Measurements from ENCODE around the gene CFAP53.

CFAP53 gene

DNA sequence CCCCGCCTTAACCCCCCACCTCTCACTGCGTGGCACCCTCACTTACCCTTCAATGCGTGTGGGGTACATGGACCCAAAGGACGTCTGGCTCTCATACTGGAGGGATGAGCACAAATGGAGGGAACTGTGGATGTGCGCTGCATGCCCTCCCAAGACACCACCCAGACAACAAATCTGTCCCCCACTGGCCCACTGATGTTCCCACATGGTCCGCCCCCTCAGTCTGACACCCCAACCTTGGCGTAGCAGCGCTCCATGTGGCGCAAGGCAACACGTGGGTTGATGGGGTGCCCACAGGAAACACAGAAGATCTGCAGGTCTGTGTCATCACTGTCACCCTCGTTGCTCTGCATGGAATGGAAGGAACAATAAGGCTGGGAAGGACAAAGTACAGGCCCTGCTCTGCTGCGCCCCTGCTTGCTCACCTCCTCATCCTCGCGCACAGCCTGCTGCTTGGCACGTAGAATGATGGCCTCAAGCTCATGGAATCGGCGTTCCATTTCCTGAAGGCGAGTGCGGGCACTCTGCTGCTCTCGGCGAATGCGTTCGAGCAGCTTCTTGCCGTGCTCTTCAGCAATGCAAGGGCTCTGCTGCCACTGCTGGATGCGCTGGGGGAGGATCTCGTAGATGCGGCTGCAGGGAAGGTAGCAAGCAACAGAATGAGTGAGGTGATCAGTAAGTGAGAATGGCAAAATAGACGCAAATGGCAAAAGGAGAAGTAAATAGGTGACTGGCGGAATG is 17.3 kb upstream of the CFAP53 start:
- TF ChIP-seq, protein P1, sequence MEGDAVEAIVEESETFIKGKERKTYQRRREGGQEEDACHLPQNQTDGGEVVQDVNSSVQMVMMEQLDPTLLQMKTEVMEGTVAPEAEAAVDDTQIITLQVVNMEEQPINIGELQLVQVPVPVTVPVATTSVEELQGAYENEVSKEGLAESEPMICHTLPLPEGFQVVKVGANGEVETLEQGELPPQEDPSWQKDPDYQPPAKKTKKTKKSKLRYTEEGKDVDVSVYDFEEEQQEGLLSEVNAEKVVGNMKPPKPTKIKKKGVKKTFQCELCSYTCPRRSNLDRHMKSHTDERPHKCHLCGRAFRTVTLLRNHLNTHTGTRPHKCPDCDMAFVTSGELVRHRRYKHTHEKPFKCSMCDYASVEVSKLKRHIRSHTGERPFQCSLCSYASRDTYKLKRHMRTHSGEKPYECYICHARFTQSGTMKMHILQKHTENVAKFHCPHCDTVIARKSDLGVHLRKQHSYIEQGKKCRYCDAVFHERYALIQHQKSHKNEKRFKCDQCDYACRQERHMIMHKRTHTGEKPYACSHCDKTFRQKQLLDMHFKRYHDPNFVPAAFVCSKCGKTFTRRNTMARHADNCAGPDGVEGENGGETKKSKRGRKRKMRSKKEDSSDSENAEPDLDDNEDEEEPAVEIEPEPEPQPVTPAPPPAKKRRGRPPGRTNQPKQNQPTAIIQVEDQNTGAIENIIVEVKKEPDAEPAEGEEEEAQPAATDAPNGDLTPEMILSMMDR (IDR thresholded peaks at IDR 0.05; ENCODE audit: low read depth, low read length, missing control alignments), result no peak
- in situ Hi-C loops (cut with HindIII; ENCODE audit: low sequenced_read_pairs), result no loop called here
- no peak for DNase-seq (ENCODE audit: low read depth)
- H3K4me3 ChIP-seq (ENCODE audit: low read depth, low read length), result no peak overlapping the region

DNA sequence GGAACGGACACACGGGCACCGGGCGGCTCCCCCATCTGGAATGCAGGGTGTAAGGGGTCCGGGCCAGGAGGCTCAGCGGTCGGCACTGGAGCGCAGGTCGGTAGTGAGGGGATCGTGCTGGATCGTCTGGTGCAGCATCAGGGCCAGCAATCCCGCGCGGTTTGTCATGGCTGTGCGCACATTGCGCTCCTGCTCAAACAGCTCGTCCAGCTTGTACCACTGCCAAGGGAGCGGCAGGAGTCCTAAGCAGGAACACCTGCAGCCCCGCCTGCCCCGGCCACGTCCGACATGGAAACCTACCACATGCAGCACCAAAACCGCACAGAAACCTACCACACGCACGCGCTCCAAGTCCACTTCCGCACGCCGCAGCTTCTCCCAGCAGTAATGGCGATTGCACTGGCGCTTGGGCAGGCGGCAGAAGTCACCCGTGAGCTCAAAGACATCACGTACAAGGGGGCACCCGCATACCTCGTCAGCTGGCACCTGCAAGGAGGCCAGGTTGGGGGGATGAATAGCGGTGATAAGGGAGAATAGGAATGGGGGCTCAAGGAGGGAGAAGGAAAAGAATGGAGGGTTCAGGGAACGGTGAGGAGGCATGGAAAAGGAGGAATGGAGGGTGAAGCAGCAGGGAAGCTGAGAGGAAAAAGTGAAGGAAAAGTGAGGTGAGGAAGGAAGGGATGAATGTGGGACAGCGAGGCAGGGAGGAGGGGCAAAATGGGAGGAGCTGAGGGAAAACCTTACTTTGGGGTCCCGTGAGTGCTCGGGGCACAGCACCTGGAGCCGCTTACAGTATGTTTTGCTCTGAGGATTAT is 16.4 kb upstream of the CFAP53 start:
- TF ChIP-seq, protein P1 (IDR thresholded peaks at IDR 0.05; ENCODE audit: low read depth, low read length, missing control alignments), result no peak
- H3K4me3 ChIP-seq (ENCODE audit: low read depth, low read length), result no peak overlapping the region
- in situ Hi-C loops (cut with HindIII; ENCODE audit: low sequenced_read_pairs), result no loop called here
- no peak for DNase-seq (ENCODE audit: low read depth)

DNA sequence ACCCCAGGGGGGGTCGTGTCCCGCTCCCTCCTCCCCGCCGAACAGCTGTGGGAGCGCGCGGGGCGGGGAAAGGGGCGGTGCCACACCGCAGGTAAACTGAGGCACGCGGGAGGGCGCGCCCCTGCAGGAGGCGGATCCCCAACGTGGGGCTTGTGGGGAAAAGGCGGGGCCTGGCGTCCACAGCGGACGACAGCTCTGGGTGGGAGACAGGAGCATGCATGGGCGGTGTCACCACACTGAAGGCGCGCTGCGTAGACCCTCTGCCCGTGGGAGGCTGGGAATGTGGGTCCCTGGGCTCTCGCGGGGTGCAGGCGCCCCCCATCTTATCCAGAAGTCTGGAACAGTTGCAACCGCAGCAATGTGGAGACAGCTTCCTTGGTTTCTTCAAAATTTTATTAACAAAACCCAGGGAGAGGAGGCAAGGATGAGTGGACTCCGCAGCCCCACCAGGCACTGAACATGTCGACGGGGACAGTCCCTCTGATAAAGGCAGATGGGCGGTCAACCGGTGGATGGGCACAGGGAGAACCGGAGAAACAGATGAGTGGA is 15.8 kb upstream of the CFAP53 start:
- TF ChIP-seq, protein P1 (IDR thresholded peaks at IDR 0.05; ENCODE audit: low read depth, low read length, missing control alignments), result no peak
- in situ Hi-C loops (cut with HindIII; ENCODE audit: low sequenced_read_pairs), result no loop called here
- peak overlapping the region; percentile 81 for H3K4me3 ChIP-seq (ENCODE audit: low read depth, low read length)
- DNase-seq (ENCODE audit: low read depth), result no peak

DNA sequence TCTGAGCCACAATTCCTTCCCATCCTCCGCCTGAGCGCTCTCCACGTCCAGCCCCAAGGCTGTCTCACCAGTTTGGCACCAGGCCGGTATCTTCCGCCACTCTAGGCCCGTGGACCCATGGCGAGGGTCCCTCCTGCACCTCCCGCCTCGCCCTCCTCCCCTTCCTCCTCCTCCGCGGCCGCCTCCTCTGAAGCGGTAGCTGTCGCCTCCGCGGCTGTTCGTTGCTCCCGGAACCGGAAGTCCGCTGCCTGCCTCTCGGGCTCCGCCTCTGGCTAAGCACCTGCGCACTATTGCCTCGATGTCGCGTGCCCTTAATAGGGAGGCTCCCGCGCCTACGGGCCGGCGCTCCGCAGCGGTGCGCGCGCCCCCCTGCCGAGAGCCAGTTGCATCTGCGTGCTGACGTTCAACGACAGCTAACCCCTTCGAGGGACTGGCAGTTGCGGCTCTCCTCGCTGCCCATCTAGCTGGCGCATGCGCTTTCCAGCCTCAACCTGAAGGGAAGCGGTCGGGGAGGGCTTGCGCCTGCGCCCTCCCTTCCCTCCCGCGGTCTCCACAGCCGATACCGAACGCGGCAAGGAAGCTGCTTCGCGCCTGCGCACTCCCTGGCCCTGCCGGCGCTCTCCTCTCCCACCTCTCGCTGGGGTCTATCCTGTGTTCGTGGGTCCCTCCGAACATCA is 15.1 kb upstream of the CFAP53 start, which contains the start of gene MBD1:
Gene MBD1 (minus strand): TSS at position 229 of the 677 bp plus-strand sequence. CDS start 1,531 bp downstream, outside the sequence.
- H3K4me3 ChIP-seq (ENCODE audit: low read depth, low read length), result peak within 1 kb of the TSS; percentile 81
- TF ChIP-seq, protein P1 (IDR thresholded peaks at IDR 0.05; ENCODE audit: low read depth, low read length, missing control alignments), result peak; percentile 9
- in situ Hi-C loops (cut with HindIII; ENCODE audit: low sequenced_read_pairs), result no loop called here
- peak; percentile 97 for DNase-seq (ENCODE audit: low read depth)

DNA sequence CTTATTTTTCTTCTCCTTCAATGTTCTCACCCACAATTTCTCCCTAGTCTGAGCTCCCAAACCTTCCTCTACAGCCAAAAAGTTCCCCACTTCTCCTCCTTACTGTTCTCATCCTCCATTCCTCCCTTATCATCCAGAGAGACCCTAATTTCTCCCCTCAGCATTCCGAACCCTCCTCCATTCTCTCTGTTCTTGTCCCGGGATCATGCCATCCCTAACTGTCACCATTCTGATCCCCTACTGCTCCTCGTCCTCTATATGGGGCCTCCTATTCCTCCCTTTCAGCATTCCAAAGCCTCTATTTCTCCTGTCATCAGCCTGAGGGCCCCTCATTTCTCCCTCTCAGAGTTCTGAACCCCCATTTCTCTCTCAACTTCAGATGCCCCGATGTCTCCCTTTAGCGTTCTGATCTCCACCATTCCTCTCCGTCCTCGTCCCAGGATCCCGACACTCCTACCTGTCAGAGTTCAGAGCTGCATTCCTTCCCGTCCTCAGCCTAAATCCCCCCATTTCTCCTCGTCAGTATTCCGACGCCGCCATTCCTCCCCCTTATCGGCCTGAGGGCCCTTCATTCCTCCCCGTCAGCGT is 14.5 kb upstream of the CFAP53 start:
- in situ Hi-C loops (cut with HindIII; ENCODE audit: low sequenced_read_pairs), result no loop called here
- peak overlapping the region; percentile 81 for H3K4me3 ChIP-seq (ENCODE audit: low read depth, low read length)
- TF ChIP-seq, protein P1 (IDR thresholded peaks at IDR 0.05; ENCODE audit: low read depth, low read length, missing control alignments), result no peak
- no peak for DNase-seq (ENCODE audit: low read depth)

DNA sequence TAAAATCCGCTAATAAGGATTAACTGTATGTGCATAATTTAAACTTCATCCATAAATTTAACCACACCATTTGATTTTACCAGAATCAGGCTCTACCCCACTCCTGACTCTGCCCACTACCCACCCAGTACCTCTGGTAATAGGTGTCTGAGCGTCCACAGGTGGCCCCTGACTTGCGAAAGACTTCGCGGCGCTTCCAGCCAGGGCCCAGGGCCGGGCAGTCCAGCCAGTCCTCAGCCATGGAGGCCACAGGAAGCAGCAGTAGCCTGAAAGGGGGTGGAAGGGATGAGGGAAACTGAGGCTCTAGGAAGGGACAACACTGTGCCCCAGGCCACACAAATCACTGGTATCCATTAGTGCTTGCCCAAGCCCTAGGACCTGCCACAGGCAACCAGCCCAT is 13.5 kb upstream of the CFAP53 start:
- TF ChIP-seq, protein P1 (IDR thresholded peaks at IDR 0.05; ENCODE audit: low read depth, low read length, missing control alignments), result no peak

More for the DNA sequence above, 13.5 kb upstream of the CFAP53 start:
- no peak for DNase-seq (ENCODE audit: low read depth)
- H3K4me3 ChIP-seq (ENCODE audit: low read depth, low read length), result peak overlapping the region; percentile 81
- in situ Hi-C loops (cut with HindIII; ENCODE audit: low sequenced_read_pairs), result no loop called here
